Measurements from ENCODE around the gene TRIM17.

TRIM17 gene

GRCh38 chr1:228366062-228366865 lies 50.4 kb downstream of the TRIM17 start:
- no peak for DNase-seq

GRCh38 chr1:228365271-228366061 lies 51.2 kb downstream of the TRIM17 start:
- no peak for DNase-seq

- DNase-seq = no peak
Measured at GRCh38 chr1:228364706-228365213, 51.9 kb downstream of the TRIM17 start.

DNA sequence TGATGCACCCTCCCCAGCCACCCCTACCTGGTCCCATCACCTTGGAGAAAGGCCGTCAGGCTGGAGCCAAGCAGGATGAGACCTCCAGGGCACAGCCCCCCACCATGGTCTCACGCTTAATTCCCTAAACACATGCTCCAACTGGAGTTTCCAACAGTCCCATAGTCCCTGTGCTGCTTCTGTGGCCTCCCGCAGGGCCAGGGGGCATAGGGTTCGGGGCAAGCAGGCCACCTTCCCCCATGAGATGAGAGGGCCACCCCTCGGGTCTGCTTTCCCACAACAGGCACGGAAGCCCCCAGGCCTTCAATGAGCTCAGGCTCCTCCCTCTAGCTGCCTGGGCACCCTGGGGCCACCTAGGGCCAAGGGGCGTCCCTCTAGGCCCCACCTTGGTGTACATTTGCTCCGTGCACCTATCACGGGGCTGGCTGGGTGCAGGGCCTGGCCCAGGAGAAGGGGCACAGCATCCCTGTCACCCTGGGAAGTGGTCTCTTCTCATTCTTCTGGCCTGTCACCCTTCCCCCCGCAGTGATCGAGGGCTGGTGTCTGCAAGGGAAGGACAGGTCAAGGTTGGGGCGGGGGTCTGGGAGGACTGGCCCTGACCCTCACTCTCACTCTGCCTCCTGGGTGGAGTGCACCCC lies 52.5 kb downstream of the TRIM17 start:
- no peak for DNase-seq

- DNase-seq = no peak
Measured at GRCh38 chr1:228363686-228364067, 53.0 kb downstream of the TRIM17 start.

DNA sequence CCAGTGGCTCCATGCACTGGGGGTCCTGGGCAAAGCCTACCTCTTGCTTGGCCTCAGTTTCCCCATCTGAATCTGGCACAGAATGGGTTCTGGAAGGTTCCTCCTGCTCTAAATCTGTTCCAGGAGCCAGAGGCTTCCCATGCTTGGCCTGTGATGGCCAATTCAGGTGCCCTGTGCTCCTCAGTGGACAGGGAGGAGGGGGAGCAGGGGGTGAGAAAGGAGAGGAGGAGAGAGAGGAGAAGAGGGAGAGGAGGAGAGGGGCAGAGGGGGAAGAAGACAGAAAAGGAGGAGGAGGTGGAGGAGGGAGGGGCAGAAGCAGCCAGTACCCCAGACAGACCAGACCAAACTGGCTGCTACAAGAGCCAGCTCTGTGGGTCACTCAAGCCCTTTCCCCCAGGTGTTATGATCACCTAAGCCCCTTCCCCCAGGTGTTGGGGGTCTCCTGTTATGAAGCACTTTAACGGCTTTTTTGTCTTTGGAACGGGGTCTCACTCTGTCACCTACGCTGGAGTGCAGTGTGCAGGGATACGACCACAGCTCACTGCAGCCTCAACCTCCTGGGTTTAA lies 53.7 kb downstream of the TRIM17 start:
- DNase-seq = no peak

- no peak for DNase-seq
Measured at GRCh38 chr1:228362141-228362883, 54.3 kb downstream of the TRIM17 start.

GRCh38 chr1:228361314-228362140 lies 55.1 kb downstream of the TRIM17 start:
- DNase-seq = no peak

DNA sequence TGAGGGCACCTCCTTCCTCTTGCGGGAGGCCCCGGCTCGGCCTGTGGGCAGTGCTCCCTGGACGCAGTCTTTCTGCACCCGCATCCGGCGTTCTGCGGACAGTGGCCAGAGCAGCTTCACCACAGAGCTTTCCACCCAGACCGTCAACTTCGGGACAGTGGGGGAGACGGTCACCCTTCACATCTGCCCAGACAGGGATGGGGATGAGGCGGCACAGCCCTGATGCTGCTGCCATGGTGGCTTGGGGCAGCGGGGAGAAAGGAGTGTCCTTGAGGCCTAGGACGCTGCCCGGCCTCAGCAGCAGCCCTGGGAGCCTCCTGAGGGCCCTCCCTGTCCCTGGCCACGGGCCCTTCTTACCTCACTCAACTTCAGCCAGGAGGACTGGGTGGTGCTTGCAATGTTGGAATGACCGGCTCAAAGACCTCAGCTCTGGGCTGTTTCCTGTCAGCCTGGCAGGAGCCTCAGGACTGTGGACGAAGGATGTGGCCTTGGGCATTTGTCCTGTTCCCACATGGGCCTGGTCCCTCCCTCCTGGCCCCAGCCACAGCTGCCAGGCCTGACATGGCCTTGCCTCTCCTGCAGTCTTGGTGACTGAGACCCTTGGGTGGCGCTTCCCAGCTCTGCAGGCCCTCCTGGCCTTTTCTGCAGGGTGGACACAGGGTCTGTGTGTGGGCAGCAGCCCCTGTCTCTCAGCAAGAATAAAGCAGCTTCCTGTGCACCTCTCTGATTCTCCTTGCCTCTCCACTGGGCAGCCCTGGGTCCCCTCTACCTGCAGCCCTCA lies 55.9 kb downstream of the TRIM17 start:
- no peak for DNase-seq

GRCh38 chr1:228359613-228360532 lies 56.8 kb downstream of the TRIM17 start:
- DNase-seq = no peak

GRCh38 chr1:228358764-228359612 lies 57.7 kb downstream of the TRIM17 start:
- no peak for DNase-seq

- no peak for DNase-seq
Measured at GRCh38 chr1:228358039-228358763, 58.5 kb downstream of the TRIM17 start.
